Right lobe of liver (tissue), 4 donors: ENCODE measurements around the gene ADGRV1.

Source experiments
- POLR2A ChIP-seq: fragments of 450-650 bp; IDR thresholded peaks from one replicate; pipeline ENCODE4 v1.6.1; 2017; ENCODE audit warnings: antibody characterized with exemption, mild to moderate bottlenecking
- TF ChIP-seq, protein P1 (sequence below), 4 donors: fragments of 200-600 bp in 3 of 4; fragments of 450-650 bp in 1 of 4; IDR thresholded peaks; one replicate each; pipeline versions ENCODE4 v1.5.1 to v1.8.0; 2016 to 2022; ENCODE audit warnings: antibody characterized with exemption in 4 of 4, mild to moderate bottlenecking in 2 of 4
- donor health status: DM: no; HTN: no; CAD: no.
- donor health status: DM: no; HTN: no; CAD: no.
- donor health status: DM: no; HTN: yes; CAD: no.

- TF ChIP-seq, protein P1, sequence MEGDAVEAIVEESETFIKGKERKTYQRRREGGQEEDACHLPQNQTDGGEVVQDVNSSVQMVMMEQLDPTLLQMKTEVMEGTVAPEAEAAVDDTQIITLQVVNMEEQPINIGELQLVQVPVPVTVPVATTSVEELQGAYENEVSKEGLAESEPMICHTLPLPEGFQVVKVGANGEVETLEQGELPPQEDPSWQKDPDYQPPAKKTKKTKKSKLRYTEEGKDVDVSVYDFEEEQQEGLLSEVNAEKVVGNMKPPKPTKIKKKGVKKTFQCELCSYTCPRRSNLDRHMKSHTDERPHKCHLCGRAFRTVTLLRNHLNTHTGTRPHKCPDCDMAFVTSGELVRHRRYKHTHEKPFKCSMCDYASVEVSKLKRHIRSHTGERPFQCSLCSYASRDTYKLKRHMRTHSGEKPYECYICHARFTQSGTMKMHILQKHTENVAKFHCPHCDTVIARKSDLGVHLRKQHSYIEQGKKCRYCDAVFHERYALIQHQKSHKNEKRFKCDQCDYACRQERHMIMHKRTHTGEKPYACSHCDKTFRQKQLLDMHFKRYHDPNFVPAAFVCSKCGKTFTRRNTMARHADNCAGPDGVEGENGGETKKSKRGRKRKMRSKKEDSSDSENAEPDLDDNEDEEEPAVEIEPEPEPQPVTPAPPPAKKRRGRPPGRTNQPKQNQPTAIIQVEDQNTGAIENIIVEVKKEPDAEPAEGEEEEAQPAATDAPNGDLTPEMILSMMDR (IDR thresholded peaks at IDR 0.05) = no peak
- TF ChIP-seq POLR2A = no peak
Measured at GRCh38 chr5:90955001-90955635, 396.5 kb downstream of the ADGRV1 start.
